ENCODE data around the gene ENO3.
"Not testable (repeated sequence)": the region's sequence is repeated elsewhere in the genome, so short reads cannot be mapped to it uniquely, and the experiment has no call there.

ENO3 gene

DNA sequence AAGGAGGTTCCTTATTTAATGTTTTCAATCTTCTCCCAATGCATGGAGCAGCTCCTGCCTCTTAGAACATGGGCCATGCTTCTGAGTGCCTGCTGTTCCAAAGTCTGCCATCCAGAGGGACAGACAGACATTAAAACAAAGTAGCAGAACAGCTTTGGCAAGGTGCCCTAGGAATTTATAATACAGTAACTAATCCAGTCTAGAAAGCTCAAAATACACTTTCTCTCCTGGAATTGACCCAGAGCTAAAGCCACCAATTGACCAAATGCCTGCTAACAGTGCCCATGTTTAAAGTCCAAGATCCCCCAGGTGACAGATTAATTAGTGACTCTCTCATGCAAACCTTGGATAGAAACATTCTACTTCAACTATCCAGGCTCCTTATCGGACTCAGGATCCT lies 36.9 kb upstream of the ENO3 start:
- TF ChIP-seq ZFX (IDR thresholded peaks at IDR 0.05; ENCODE audit: borderline replicate concordance): no peak
- TF ChIP-seq, protein P1, sequence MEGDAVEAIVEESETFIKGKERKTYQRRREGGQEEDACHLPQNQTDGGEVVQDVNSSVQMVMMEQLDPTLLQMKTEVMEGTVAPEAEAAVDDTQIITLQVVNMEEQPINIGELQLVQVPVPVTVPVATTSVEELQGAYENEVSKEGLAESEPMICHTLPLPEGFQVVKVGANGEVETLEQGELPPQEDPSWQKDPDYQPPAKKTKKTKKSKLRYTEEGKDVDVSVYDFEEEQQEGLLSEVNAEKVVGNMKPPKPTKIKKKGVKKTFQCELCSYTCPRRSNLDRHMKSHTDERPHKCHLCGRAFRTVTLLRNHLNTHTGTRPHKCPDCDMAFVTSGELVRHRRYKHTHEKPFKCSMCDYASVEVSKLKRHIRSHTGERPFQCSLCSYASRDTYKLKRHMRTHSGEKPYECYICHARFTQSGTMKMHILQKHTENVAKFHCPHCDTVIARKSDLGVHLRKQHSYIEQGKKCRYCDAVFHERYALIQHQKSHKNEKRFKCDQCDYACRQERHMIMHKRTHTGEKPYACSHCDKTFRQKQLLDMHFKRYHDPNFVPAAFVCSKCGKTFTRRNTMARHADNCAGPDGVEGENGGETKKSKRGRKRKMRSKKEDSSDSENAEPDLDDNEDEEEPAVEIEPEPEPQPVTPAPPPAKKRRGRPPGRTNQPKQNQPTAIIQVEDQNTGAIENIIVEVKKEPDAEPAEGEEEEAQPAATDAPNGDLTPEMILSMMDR (IDR thresholded peaks at IDR 0.05): no peak
- no peak overlapping the region for H3K27ac ChIP-seq

DNA sequence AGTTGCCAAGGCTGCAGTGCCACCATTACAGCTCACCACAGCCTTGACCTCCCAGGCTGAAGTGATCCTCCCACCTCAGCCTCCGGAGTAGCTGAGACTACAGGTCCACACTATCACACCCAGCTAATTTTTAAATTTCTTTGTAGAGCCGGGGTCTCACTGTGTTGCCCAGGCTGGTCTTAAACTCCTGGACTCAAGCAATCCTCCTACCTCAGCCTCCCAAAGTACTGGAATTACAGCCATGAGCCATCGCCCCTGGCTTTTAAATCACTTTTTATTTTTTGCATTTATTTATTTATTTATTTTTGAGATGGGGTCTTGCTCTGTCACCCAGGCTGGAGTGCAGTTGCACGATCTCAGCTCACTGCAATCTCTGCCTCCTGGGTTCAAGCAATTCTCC lies 36.4 kb upstream of the ENO3 start:
- H3K27ac ChIP-seq: not testable (repeated sequence)

DNA sequence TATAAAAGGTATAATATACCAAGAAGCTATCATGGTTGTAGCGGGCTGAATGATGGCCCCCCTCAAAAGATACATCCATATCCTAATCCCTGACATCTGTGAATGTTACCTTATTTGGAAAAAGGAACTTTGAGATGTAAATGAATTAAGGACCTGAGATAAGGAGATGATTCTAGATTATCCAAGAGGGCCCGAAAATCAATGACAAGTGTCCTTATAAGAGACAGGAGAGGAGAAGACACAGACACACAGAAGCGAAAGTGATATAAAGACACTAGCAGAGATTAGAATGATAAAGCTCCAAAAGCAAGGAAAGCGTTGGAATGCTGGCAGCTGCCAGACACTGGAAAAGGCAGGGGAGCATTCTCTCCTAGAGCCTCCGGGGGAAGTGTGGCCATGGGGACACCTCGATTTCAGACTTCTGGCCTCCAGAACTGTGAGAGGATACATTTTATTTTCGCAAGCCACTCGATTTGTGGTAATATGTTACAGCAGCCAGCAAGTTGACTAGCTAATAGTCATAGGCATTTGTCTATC lies 31.3 kb upstream of the ENO3 start:
- TF ChIP-seq, protein P1 (IDR thresholded peaks at IDR 0.05): no peak
- no peak for TF ChIP-seq ZFX (IDR thresholded peaks at IDR 0.05; ENCODE audit: borderline replicate concordance)
- no peak overlapping the region for H3K27ac ChIP-seq

DNA sequence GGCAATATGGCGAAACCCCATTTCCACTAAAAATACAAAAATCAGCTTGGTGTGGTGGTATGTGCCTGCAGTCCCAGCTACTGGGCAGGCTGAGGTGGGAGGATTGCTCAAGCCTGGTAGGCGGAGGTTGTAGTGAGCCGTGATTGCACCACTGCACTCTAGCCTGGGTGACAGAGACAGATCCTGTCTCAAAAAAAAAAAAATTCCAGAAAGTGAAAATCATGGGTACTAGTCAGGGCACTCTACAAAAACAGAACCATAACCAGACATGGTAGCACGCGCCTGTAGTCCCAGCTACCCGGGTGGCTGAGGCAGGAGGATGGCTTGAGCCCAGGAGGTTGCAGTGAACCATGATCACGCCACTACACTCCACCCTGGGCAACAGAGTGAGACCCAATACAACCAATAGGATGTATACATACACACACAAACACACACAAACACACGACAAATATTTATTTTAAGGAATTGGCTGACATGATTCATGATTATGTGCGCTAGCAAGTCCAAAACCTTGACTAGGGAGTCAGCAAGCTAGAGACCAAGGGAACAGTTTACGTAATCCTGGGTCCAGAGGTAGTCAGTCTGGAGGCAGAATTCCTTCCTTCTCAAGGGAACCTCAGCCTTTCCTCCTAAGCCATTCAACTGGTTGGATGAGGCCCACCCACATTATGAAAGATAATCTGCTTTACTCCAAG lies 30.4 kb upstream of the ENO3 start:
- TF ChIP-seq ZFX (IDR thresholded peaks at IDR 0.05; ENCODE audit: borderline replicate concordance): no peak
- TF ChIP-seq, protein P1 (IDR thresholded peaks at IDR 0.05): no peak

DNA sequence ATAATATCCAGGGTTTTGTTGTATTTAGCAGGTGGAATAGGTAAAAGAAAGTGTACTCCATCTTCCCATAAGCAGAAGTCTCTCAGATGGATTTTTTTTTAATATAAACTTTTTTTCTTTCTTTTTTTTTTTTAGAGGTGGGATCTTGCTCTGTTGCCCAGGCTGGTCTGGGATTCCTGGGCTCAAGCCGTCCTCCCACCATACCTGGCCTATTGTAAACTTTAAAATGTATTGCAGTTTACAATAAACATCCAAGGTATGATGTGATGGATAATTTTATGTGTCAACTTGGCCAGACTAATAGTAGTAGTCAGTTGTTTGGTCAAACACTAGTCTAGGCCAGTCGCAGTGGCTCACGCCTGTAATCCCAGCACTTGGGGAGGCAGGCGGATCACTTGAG lies 29.6 kb upstream of the ENO3 start:
- no peak overlapping the region for H3K27ac ChIP-seq
- TF ChIP-seq ZFX (IDR thresholded peaks at IDR 0.05; ENCODE audit: borderline replicate concordance): no peak
- TF ChIP-seq, protein P1 (IDR thresholded peaks at IDR 0.05): no peak

More for the DNA sequence above, 30.4 kb upstream of the ENO3 start:
- H3K27ac ChIP-seq: no peak overlapping the region

DNA sequence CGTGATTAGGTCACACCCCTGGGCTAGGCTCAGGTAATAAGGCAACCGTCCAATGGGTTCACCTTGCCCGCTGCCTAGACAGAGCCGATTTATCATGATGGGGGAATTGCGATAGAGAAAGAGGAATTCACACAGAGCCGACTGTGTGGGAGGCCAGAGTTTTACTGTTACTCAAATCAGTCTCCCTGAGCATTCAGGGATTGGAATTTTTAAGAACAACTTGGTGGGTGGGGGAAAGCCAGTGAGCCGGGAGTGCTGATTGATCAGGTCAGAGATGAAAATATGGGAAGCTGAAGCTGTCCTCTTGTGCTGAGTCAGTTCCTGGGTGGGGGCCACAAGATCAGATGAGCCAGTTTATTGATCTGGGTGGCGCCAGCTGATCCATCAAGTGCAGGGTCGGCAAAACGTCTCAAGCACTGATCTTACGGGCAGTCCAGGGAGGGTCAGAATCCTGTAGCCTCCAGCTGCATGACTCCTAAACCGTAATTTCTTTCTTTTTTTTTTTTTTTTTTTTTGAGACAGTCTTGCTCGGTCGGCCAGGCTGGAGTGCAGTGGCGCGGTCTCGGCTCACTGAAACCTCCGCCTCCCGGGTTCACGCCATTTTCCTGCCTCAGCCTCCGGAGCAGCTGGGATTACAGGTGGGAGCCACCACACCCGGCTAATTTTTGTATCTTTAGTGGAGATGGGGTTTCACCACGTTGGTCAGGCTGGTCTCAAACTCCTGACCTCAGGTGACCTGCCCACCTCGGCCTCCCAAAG lies 24.2 kb upstream of the ENO3 start:
- not testable (repeated sequence) for H3K27ac ChIP-seq

DNA sequence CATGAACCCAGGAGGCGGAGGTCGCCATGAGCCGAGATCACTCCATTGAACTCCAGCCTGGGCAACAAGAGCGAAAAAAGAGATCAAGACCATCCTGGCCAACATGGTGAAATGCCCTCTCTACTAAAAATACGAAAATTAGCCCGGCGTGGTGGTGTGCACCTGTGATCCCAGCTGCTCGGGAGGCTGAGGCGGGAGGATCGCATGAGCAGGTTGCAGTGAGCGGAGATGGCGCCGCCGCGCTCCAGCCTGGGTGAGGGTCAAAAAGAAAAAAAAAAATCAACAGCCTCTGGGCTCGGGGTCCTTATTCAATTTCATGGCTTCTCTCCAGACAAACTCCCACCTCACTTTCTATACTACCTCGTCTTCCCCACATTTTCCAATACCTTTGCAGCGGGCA lies 22.0 kb upstream of the ENO3 start:
- TF ChIP-seq ZFX (IDR thresholded peaks at IDR 0.05; ENCODE audit: borderline replicate concordance): no peak
- TF ChIP-seq, protein P1 (IDR thresholded peaks at IDR 0.05): no peak
- no peak overlapping the region for H3K27ac ChIP-seq

DNA sequence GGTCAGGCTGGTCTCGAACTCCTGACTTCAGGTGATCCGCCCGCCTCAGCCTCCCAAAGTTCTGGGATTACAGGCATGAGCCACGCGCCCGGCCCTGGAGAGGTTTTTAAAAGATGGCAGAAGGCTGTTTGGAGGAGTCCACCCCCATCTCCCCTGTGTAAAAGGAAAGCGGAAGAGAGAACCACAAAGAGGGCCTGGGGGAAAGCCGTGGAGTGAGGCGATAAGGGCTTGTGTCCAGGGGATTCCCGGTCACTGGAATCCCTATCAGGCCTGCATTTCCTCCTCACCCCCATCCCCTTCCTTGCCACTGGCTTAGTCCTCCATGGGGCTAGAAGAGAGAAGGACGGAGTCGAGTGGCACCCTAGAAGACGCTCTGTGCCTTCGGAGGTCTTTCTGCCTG lies 19.0 kb upstream of the ENO3 start, which contains the start of gene GP1BA:
TSS of gene GP1BA (plus strand) at position 315 of the 400 bp plus-strand sequence. CDS start 328 bp downstream, outside the sequence.
- no peak within 1 kb of the TSS for H3K27ac ChIP-seq
- TF ChIP-seq ZFX (IDR thresholded peaks at IDR 0.05; ENCODE audit: borderline replicate concordance): no peak
- TF ChIP-seq, protein P1 (IDR thresholded peaks at IDR 0.05): no peak

Measured in 22Rv1 (cell line).